T-helper 22 cell (primary cell): ENCODE measurements around the gene HSPBAP1.
"Not testable (repeated sequence)": the region's sequence is repeated elsewhere in the genome, so short reads cannot be mapped to it uniquely, and the experiment has no call there.

Experiments used
- DNase-seq: peaks from one replicate; pipeline ENCODE4 v3.0.0-alpha.2; 2020; ENCODE audit warnings: low read depth

Gene HSPBAP1

GRCh38 chr3:122785231-122785630, 8.4 kb downstream of the HSPBAP1 start:
- DNase-seq = no peak

GRCh38 chr3:122784436-122784835, 9.2 kb downstream of the HSPBAP1 start:
- no peak for DNase-seq

GRCh38 chr3:122782804-122783203, 10.8 kb downstream of the HSPBAP1 start:
- DNase-seq = no peak

- no peak for DNase-seq
Measured at GRCh38 chr3:122777563-122777962, 16.1 kb downstream of the HSPBAP1 start.

GRCh38 chr3:122776675-122777468, 16.8 kb downstream of the HSPBAP1 start:
- no peak for DNase-seq

GRCh38 chr3:122774564-122774963, 19.1 kb downstream of the HSPBAP1 start:
- no peak for DNase-seq

GRCh38 chr3:122773944-122774509, 19.6 kb downstream of the HSPBAP1 start:
- DNase-seq = no peak

GRCh38 chr3:122772827-122773226, 20.8 kb downstream of the HSPBAP1 start:
- DNase-seq = no peak

- DNase-seq = no peak
Measured at GRCh38 chr3:122770521-122771202, 23.0 kb downstream of the HSPBAP1 start.

- no peak for DNase-seq
Measured at GRCh38 chr3:122767540-122768372, 25.9 kb downstream of the HSPBAP1 start.

- no peak for DNase-seq
Measured at GRCh38 chr3:122766430-122766829, 27.2 kb downstream of the HSPBAP1 start.

GRCh38 chr3:122760453-122761271, 33.0 kb downstream of the HSPBAP1 start:
- no peak for DNase-seq

GRCh38 chr3:122758877-122759560, 34.6 kb downstream of the HSPBAP1 start:
- DNase-seq = no peak

- no peak for DNase-seq
Measured at GRCh38 chr3:122755491-122755890, 38.1 kb downstream of the HSPBAP1 start.

GRCh38 chr3:122754929-122755328, 38.7 kb downstream of the HSPBAP1 start:
- DNase-seq = no peak

GRCh38 chr3:122748347-122748746, 45.3 kb downstream of the HSPBAP1 start:
- DNase-seq = no peak

- DNase-seq = not testable (repeated sequence)
Measured at GRCh38 chr3:122747295-122747694, 46.3 kb downstream of the HSPBAP1 start.

- DNase-seq = no peak
Measured at GRCh38 chr3:122745369-122746021, 48.1 kb downstream of the HSPBAP1 start.

- no peak for DNase-seq
Measured at GRCh38 chr3:122743581-122744120, 50.0 kb downstream of the HSPBAP1 start.

GRCh38 chr3:122742234-122742633, 51.4 kb downstream of the HSPBAP1 start:
- no peak for DNase-seq
